Spleen (tissue), 11 donors: ENCODE results near the gene PCSK6. TPM values are rescaled to one million over a fixed set of nuclear protein-coding genes. Genes with fewer than 3 reads are reported as not detected.
A peak's percentile ranks its signal among the peaks of the same experiment; 100 is the strongest.

Experiments used
- DNase-seq: peaks from one replicate; pipeline ENCODE4 v3.0.0-alpha.2; 2020
- H3K27ac ChIP-seq, 8 donors: fragments of 200-600 bp; sonication (generic) in 7 of 8; 1 replicate in 4 of 8; 2 replicates in 4 of 8; pipeline versions ENCODE4 v1.5.0 to v1.8.0; 2016 to 2021; ENCODE audit warnings: inconsistent platforms in 4 of 8, mild to moderate bottlenecking in 4 of 8, moderate library complexity in 1 of 8
- H3K27me3 ChIP-seq, 7 donors: fragments of 200-600 bp; sonication (generic) in 6 of 7; replicated peaks in 1 of 7; 1 replicate in 4 of 7; 2 replicates in 3 of 7; pipeline versions ENCODE4 v1.5.0 to v1.8.0; 2016 to 2021; ENCODE audit warnings: inconsistent platforms in 3 of 7, mild to moderate bottlenecking in 1 of 7
- H3K36me3 ChIP-seq, 6 donors: fragments of 200-600 bp; sonication (generic) in 5 of 6; 1 replicate in 4 of 6; 2 replicates in 2 of 6; pipeline versions ENCODE4 v1.5.0 to v1.8.0; 2016 to 2021; ENCODE audit warnings: inconsistent platforms in 2 of 6
- H3K4me1 ChIP-seq, 6 donors: fragments of 200-600 bp; sonication (generic) in 5 of 6; 1 replicate in 3 of 6; 2 replicates in 3 of 6; pipeline versions ENCODE4 v1.5.0 to v1.8.0; 2016 to 2021; ENCODE audit warnings: inconsistent platforms in 3 of 6
- H3K4me3 ChIP-seq, 8 donors: fragments of 200-600 bp; sonication (generic) in 7 of 8; 1 replicate in 4 of 8; 2 replicates in 4 of 8; pipeline versions ENCODE4 v1.5.0 to v1.8.0; 2016 to 2021; ENCODE audit warnings: inconsistent platforms in 4 of 8, mild to moderate bottlenecking in 4 of 8, moderate library complexity in 2 of 8
- H3K9me3 ChIP-seq, 8 donors: fragments of 200-600 bp; sonication (generic) in 7 of 8; 1 replicate in 4 of 8; 2 replicates in 4 of 8; pipeline versions ENCODE4 v1.5.0 to v1.8.0; 2016 to 2021; ENCODE audit warnings: inconsistent platforms in 4 of 8
- POLR2A ChIP-seq, 3 donors: fragments of 450-650 bp; IDR thresholded peaks; one replicate each; pipeline ENCODE4 v1.5.1; 2017; ENCODE audit warnings: antibody characterized with exemption in 3 of 3, mild to moderate bottlenecking in 1 of 3
- POLR2AphosphoS5 ChIP-seq, 3 donors: sonication (generic); formaldehyde crosslinking; IDR thresholded peaks; one replicate each; pipeline ENCODE4 v1.5.1; 2017; ENCODE audit warnings: antibody characterized with exemption in 3 of 3
- WGBS, 5 donors: extraction: QIAGEN DNeasy Blood & Tissue Kit in 3 of 5; methylation state at CpG; one replicate each; pipeline versions ENCODE4 v1.1.5 to v1.1.7; 2013 to 2018; 5-methylcytosine and 5-hydroxymethylcytosine counted together
- intact Hi-C: fragments of 100-400 bp; cut with DNase I; formaldehyde crosslinking; loops from one replicate; pipeline ENCODE4 v1.15.0; 2023; ENCODE audit warnings: low total_unique reads
- polyA plus RNA-seq, 3 donors: library from polyadenylated mRNA; stranded (reverse); fragments of 200-250 nt; gene quantifications; one replicate each; pipeline ENCODE4 v1.2.1, GENCODE V29; 2013
- total RNA-seq, 7 donors: library from RNA; depleted of rRNA in 3 of 7; stranded (reverse); fragments of >200 nt in 3 of 7; fragmentation: NEBNext Ultra II Directional in 4 of 7; extraction: Animal tissue kit (Norgen Biotek cat#: 25700) in 4 of 7; gene quantifications; one replicate each; pipeline versions ENCODE4 v1.1.0 to v1.2.1, GENCODE V29; 2016 to 2021
- TF ChIP-seq, protein P1 (sequence below), 11 experiments: fragments of 200-600 bp in 7 of 11; fragments of 450-650 bp in 4 of 11; sonication (generic) in 4 of 11; IDR thresholded peaks in 8 of 11; conservative IDR thresholded peaks in 3 of 11; 1 replicate in 7 of 11; 2 replicates in 4 of 11; pipeline versions ENCODE4 v1.4.0 to v1.8.0; 2016 to 2021; ENCODE audit warnings: antibody characterized with exemption in 11 of 11, inconsistent platforms in 4 of 11, mild to moderate bottlenecking in 1 of 11
- donor health status: healthy with polysubstance abuse.
- donor health status: DM: no; HTN: no; CAD: no; lungs with moderate emphysema.
- donor health status: DM: no; HTN: no; CAD: no.
- donor health status: Bipolar disorder and iron deficiency.
- donor health status: healthy.
- donor health status: DM: no; HTN: no; CAD: no.
- donor health status: DM: yes; HTN: yes; CAD: no.

PCSK6 gene
- total and polyA plus RNA-seq, 10 donors = 10.0 to 403 (median 252) TPM

GRCh38 chr15:101368861-101369642 is 120.5 kb downstream of the PCSK6 start:
- DNase-seq = no peak
- peaks cover 0 to 13% (median 0%) of the 10 kb centered on the region in 8 donors for H3K9me3 ChIP-seq
- intact Hi-C loops = no loop called here

DNA sequence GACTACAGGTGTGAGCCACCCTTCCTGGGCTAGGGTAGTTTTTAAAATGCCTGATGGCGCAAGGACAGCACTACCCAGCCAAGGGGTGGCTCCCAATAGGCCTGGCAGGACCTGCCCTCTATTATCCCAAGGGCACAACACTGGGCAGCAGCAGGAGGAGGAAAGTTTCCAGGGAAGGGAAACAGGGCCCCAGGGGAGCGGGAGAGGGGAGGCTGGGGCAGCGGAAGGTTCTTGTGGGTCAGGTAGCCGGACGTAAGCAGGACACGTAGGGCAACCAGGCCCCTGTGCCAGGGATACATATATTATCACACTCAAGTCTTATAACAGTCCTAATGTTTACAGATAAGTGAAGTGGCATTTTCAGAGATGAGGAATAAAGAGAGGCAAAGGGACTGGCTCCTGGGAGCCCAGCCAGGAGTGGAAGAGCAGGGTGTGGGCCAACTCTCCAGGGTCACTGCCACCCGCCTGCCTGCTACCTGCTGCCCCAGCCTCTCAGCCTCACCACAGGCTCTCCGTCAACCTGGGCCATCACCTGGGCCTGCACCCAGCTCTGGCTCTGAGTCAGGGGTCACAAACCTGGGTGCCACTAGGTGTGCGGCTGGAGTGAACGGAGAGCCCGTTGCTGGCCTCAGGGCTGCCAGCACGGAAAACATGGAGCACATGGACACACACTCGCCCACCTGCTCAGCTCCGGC is 121.3 kb downstream of the PCSK6 start:
- WGBS, 5 donors = 76 to 93% (median 78%) methylated on average over 14 of the region's 14 CpGs
- no peak for DNase-seq
- H3K4me3 ChIP-seq = no peak overlapping the region
- TF ChIP-seq, protein P1, sequence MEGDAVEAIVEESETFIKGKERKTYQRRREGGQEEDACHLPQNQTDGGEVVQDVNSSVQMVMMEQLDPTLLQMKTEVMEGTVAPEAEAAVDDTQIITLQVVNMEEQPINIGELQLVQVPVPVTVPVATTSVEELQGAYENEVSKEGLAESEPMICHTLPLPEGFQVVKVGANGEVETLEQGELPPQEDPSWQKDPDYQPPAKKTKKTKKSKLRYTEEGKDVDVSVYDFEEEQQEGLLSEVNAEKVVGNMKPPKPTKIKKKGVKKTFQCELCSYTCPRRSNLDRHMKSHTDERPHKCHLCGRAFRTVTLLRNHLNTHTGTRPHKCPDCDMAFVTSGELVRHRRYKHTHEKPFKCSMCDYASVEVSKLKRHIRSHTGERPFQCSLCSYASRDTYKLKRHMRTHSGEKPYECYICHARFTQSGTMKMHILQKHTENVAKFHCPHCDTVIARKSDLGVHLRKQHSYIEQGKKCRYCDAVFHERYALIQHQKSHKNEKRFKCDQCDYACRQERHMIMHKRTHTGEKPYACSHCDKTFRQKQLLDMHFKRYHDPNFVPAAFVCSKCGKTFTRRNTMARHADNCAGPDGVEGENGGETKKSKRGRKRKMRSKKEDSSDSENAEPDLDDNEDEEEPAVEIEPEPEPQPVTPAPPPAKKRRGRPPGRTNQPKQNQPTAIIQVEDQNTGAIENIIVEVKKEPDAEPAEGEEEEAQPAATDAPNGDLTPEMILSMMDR (IDR thresholded peaks at IDR 0.05 in 8 of 11, conservative IDR thresholded peaks at IDR 0.05 in 3 of 11) = no peak
- TF ChIP-seq POLR2A (IDR thresholded peaks at IDR 0.05) (no peak), POLR2AphosphoS5 (IDR thresholded peaks at IDR 0.05) (peak; percentile 52 to 75 (median 62))
- peaks cover 0 to 21% (median 0%) of the 10 kb centered on the region in 7 donors for H3K27me3 ChIP-seq
- peaks cover 0 to 69% (median 7%) of the 10 kb centered on the region in 6 donors for H3K36me3 ChIP-seq
- peak overlapping the region in 5 of 8 donors; percentile 22 to 54 (median 40) for H3K27ac ChIP-seq
- peaks cover 0 to 13% (median 0%) of the 10 kb centered on the region in 8 donors for H3K9me3 ChIP-seq
- peaks cover 0 to 40% (median 13%) of the 10 kb centered on the region in 6 donors for H3K4me1 ChIP-seq
- intact Hi-C loops = no loop called here

More at GRCh38 chr15:101368861-101369642, 120.5 kb downstream of the PCSK6 start:
- Histone ChIP-seq H3K36me3 (peaks cover 0 to 62% (median 7%) of the 10 kb centered on the region in 6 donors), H3K27me3 (peaks cover 0 to 22% (median 0%) of the 10 kb centered on the region in 7 donors), H3K4me1 (peaks cover 0 to 44% (median 16%) of the 10 kb centered on the region in 6 donors), H3K4me3 (no peak overlapping the region), H3K27ac (peak overlapping the region in 4 of 8 donors; percentile 10 to 48 (median 40))
- TF ChIP-seq POLR2A (IDR thresholded peaks at IDR 0.05) (no peak), POLR2AphosphoS5 (IDR thresholded peaks at IDR 0.05) (no peak)
- TF ChIP-seq, protein P1 (IDR thresholded peaks at IDR 0.05 in 8 of 11, conservative IDR thresholded peaks at IDR 0.05 in 3 of 11) = no peak
- 78 to 93% (median 86%) methylated on average over 14 to 15 of the region's 15 CpGs for WGBS, 5 donors

- intact Hi-C loops = no loop called here
- Histone ChIP-seq H3K4me3 (no peak overlapping the region), H3K9me3 (peaks cover 0 to 13% (median 0%) of the 10 kb centered on the region in 8 donors), H3K27ac (no peak overlapping the region), H3K36me3 (peaks cover 0 to 81% (median 7%) of the 10 kb centered on the region in 6 donors), H3K4me1 (peaks cover 0 to 47% (median 15%) of the 10 kb centered on the region in 6 donors), H3K27me3 (peaks cover 0 to 7% (median 0%) of the 10 kb centered on the region in 7 donors)
- no peak for DNase-seq
- TF ChIP-seq POLR2A (IDR thresholded peaks at IDR 0.05) = no peak
- TF ChIP-seq POLR2AphosphoS5 (IDR thresholded peaks at IDR 0.05) = no peak
- TF ChIP-seq, protein P1 (IDR thresholded peaks at IDR 0.05 in 8 of 11, conservative IDR thresholded peaks at IDR 0.05 in 3 of 11) = no peak
- 37 to 55% (median 51%) methylated on average over 3 of the region's 3 CpGs for WGBS, 5 donors
These were observed 122.7 kb downstream of the PCSK6 start for GRCh38 chr15:101366853-101367252.
